GM23248 (cell line): ENCODE data around the gene SLC35G2.

Experiments used
- EZH2 ChIP-seq: fragments of 200-600 bp; sonication (generic); IDR thresholded peaks from 2 replicates; pipeline ENCODE4 v1.6.1; 2018; ENCODE audit warnings: antibody characterized with exemption, mild to moderate bottlenecking; ENCODE audit not compliant: insufficient read depth, poor library complexity, severe bottlenecking
- EZH2phosphoT487 ChIP-seq: fragments of 200-600 bp; sonication (generic); IDR thresholded peaks from 2 replicates; pipeline ENCODE4 v1.6.1; 2018; ENCODE audit warnings: antibody characterized with exemption, moderate library complexity, mild to moderate bottlenecking, low read depth; ENCODE audit not compliant: insufficient read depth

DNA sequence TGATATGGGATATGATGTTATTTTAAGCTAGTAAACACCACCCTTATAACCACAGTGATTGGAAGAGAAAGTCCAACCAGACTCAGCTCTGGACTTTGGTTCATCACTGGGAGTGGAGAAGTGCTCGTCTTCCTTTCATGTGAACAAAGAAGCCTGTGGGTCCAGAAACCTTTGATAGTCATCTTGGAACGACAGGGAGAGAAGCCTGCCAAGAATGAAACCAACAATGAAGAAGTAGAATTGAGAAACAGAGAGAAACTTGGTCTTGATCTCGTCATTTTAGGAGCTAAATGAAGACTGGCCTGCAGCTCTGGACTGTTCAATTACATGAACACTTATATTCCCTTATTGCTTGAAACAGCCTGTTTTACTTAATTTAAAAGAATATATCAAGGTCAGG, 13.1 kb upstream of the SLC35G2 start:
- TF ChIP-seq EZH2 (no peak), EZH2phosphoT487 (no peak)
